Uterus (tissue), 4 donors: ENCODE measurements around the gene NKAIN2. TPM values are rescaled to one million over a fixed set of nuclear protein-coding genes. Genes with fewer than 3 reads are reported as not detected.

ENCODE experiments used
- DNase-seq, 2 donors: peaks; one replicate each; pipeline ENCODE4 v3.0.0-alpha.2; 2019 to 2020
- H3K27ac ChIP-seq, 2 donors: fragments of 200-600 bp; sonication (generic); 1 replicate in 1 of 2; 2 replicates in 1 of 2; pipeline ENCODE4 v1.5.1; 2016 to 2018
- H3K27me3 ChIP-seq, 2 donors: fragments of 200-600 bp; sonication (generic); one replicate each; pipeline ENCODE4 v1.5.1; 2018 to 2019; ENCODE audit warnings: control low read depth in 1 of 2
- H3K36me3 ChIP-seq, 2 donors: fragments of 200-600 bp; sonication (generic); one replicate each; pipeline ENCODE4 v1.5.1; 2019; ENCODE audit warnings: control low read depth in 1 of 2
- H3K4me1 ChIP-seq, 2 donors: fragments of 200-600 bp; sonication (generic); one replicate each; pipeline ENCODE4 v1.5.1; 2018 to 2019; ENCODE audit warnings: control low read depth in 1 of 2
- H3K4me3 ChIP-seq, 2 donors: fragments of 200-600 bp; sonication (generic); 1 replicate in 1 of 2; 2 replicates in 1 of 2; pipeline ENCODE4 v1.5.1; 2018 to 2019; ENCODE audit warnings: mild to moderate bottlenecking in 1 of 2
- H3K9me3 ChIP-seq, 2 donors: fragments of 200-600 bp; sonication (generic); one replicate each; pipeline ENCODE4 v1.5.1; 2019; ENCODE audit warnings: control low read depth in 1 of 2
- POLR2A ChIP-seq, 2 donors: fragments of 450-650 bp; IDR thresholded peaks; one replicate each; pipeline ENCODE4 v1.6.1; 2016; ENCODE audit warnings: antibody characterized with exemption in 2 of 2, mild to moderate bottlenecking in 1 of 2, moderate library complexity in 1 of 2
- intact Hi-C: fragments of 100-400 bp; cut with DNase I; formaldehyde crosslinking; loops from one replicate; pipeline ENCODE4 v1.15.1; 2023; ENCODE audit warnings: low total_unique reads
- total RNA-seq, 4 donors: library from RNA; depleted of rRNA in 3 of 4; stranded (reverse); fragments of >200 nt in 3 of 4; gene quantifications; one replicate each; pipeline versions ENCODE4 v1.1.0 to v1.2.4, GENCODE V29; 2014 to 2023
- TF ChIP-seq, protein P1 (sequence below), 4 experiments: fragments of 200-600 bp in 2 of 4; fragments of 450-650 bp in 2 of 4; sonication (generic) in 2 of 4; IDR thresholded peaks; one replicate each; pipeline ENCODE4 v1.5.1; 2016 to 2019; ENCODE audit warnings: antibody characterized with exemption in 4 of 4, mild to moderate bottlenecking in 2 of 4, moderate library complexity in 1 of 4
- donor health status: DM: yes; HTN: yes; CAD: no.

NKAIN2 gene
- total RNA-seq, 4 donors from 2014 or later, result 0.59 to 1.1 (median 1.0) TPM; not detected in 1

DNA sequence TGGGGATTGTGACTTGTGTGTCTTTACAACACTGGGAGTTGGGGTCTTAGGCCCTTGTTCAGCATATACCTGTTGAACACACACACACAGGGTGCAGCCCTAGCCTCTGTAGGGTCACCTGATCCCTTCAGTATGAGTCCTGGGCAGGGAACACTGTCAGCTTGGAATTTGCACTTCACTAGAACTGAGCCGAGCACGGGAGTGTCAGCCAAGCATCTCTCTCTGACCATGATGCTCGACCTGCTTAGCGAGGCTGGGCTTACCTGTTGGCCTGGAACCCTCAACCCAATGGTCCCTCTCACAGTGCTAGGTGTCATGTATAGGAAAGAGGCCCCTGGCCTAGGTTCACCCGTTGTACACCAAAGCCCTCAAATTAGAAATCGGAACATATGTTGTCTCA lies 96.1 kb downstream of the NKAIN2 start:
- intact Hi-C loops, result no loop called here
- Histone ChIP-seq H3K4me1 (no peaks in the 10 kb centered on the region), H3K27me3 (no peaks in the 10 kb centered on the region), H3K27ac (no peak overlapping the region), H3K36me3 (no peaks in the 10 kb centered on the region), H3K9me3 (no peaks in the 10 kb centered on the region), H3K4me3 (no peak overlapping the region)
- no peak for DNase-seq
- no peak for TF ChIP-seq POLR2A (IDR thresholded peaks at IDR 0.05)
- TF ChIP-seq, protein P1, sequence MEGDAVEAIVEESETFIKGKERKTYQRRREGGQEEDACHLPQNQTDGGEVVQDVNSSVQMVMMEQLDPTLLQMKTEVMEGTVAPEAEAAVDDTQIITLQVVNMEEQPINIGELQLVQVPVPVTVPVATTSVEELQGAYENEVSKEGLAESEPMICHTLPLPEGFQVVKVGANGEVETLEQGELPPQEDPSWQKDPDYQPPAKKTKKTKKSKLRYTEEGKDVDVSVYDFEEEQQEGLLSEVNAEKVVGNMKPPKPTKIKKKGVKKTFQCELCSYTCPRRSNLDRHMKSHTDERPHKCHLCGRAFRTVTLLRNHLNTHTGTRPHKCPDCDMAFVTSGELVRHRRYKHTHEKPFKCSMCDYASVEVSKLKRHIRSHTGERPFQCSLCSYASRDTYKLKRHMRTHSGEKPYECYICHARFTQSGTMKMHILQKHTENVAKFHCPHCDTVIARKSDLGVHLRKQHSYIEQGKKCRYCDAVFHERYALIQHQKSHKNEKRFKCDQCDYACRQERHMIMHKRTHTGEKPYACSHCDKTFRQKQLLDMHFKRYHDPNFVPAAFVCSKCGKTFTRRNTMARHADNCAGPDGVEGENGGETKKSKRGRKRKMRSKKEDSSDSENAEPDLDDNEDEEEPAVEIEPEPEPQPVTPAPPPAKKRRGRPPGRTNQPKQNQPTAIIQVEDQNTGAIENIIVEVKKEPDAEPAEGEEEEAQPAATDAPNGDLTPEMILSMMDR (IDR thresholded peaks at IDR 0.05), result no peak

DNA sequence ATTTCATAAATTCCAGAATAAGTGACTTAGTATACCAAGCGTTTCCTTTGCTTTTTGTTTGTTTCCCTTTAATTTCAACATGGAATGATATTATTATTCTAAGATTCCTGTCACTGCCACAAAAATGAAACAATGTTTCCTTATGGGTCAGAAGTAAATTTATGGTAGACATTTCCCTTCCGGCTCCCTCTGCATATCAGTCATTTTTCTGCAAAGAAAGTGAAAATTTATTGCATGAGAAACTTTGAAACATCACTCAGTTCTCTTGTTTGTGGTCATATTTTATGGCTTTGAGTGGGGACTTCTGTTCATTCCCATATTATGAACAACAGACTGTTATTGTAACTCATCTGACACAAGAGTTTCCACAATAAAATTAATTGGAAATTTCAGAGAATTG lies 97.8 kb downstream of the NKAIN2 start:
- TF ChIP-seq, protein P1 (IDR thresholded peaks at IDR 0.05), result no peak
- TF ChIP-seq POLR2A (IDR thresholded peaks at IDR 0.05), result no peak
- no peaks in the 10 kb centered on the region for H3K4me1 ChIP-seq
- intact Hi-C loops, result no loop called here
- DNase-seq, result no peak
- H3K27me3 ChIP-seq, result no peaks in the 10 kb centered on the region
- H3K9me3 ChIP-seq, result no peaks in the 10 kb centered on the region
- no peak overlapping the region for H3K27ac ChIP-seq
- no peaks in the 10 kb centered on the region for H3K36me3 ChIP-seq
- H3K4me3 ChIP-seq, result no peak overlapping the region

DNA sequence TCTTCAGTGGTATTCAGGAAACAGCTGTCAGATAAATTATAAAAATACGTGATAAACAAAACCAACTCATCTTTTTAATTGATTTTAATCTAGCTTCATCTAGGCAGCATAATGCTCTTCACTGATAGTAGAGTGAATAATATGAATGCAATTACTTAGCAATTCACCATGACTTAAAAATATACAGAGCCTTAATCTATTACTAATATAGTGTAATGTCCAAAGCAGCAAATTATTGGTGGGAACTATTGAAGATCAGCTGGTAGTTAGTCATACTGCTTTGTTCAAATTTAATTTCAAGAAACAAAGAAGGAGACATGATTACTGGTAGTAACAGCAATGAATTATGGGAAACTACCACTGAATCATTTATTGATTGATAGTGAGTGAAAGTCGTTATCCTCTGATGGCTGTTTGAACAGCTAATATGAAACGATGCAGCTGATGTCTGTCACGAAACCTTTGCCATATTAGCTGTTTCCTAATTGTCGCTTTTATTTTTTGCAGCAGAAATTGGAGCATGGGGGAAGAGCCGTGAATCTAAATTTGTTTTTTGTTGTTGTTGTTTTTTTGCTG lies 99.2 kb downstream of the NKAIN2 start:
- DNase-seq, result no peak
- intact Hi-C loops, result no loop called here
- H3K27me3 ChIP-seq, result no peaks in the 10 kb centered on the region
- no peak overlapping the region for H3K4me3 ChIP-seq
- H3K36me3 ChIP-seq, result no peaks in the 10 kb centered on the region
- no peak overlapping the region for H3K27ac ChIP-seq
- TF ChIP-seq, protein P1 (IDR thresholded peaks at IDR 0.05), result no peak
- no peak for TF ChIP-seq POLR2A (IDR thresholded peaks at IDR 0.05)
- H3K4me1 ChIP-seq, result no peaks in the 10 kb centered on the region
- no peaks in the 10 kb centered on the region for H3K9me3 ChIP-seq

DNA sequence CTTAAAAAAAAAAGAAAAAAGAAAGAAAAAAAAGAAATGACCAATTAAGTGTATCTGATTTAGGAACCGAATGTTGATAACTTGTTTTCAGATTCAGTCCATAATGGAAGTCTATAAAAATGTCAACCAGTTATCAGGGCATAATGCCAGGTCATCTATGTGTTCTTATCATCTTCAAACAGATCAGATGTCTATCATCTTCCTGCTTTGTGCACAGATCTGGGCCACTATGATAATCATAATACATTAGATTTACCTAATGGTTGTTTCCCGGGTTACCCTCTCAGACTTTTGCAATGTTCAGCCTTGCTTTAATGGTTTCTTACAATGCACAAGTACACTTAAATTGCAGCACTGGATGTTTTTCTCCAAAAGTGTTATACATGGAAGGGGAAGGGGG lies 100.6 kb downstream of the NKAIN2 start:
- Histone ChIP-seq H3K27me3 (no peaks in the 10 kb centered on the region), H3K27ac (no peak overlapping the region), H3K9me3 (no peaks in the 10 kb centered on the region), H3K36me3 (no peaks in the 10 kb centered on the region), H3K4me3 (no peak overlapping the region), H3K4me1 (no peaks in the 10 kb centered on the region)
- DNase-seq, result no peak
- intact Hi-C loops, result no loop called here
- TF ChIP-seq, protein P1 (IDR thresholded peaks at IDR 0.05), result no peak
- TF ChIP-seq POLR2A (IDR thresholded peaks at IDR 0.05), result no peak

DNA sequence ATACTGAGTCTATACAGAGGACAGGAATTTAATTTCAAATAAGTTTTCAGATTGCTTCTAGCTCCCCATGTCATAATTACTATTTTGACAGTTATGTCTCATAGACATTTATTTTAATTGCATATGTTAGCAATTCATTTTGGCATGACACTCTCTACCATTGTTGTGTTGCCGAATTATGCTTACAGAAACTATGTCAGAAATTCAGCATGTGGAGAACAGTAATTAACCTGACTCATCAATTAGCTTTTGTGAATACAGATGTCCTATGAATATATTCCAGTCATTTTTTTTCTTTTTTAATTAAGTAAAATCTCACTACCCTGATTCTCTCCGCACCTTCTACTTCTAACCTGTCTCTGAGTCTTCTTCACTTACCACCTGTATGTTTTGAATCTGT lies 105.1 kb downstream of the NKAIN2 start:
- Histone ChIP-seq H3K4me3 (no peak overlapping the region), H3K36me3 (no peaks in the 10 kb centered on the region), H3K9me3 (no peaks in the 10 kb centered on the region), H3K27me3 (no peaks in the 10 kb centered on the region), H3K27ac (no peak overlapping the region), H3K4me1 (no peaks in the 10 kb centered on the region)
- intact Hi-C loops, result no loop called here
- DNase-seq, result no peak
- no peak for TF ChIP-seq POLR2A (IDR thresholded peaks at IDR 0.05)
- TF ChIP-seq, protein P1 (IDR thresholded peaks at IDR 0.05), result no peak
